NCI-H2227 (cell line): ENCODE results near the gene PTPRN.
A peak's percentile ranks its signal among the peaks of the same experiment; 100 is the strongest.

Source experiments
- DNase-seq: peaks from one replicate; lab custom pipeline; 2025; ENCODE audit not compliant: unreplicated experiment; lab: John Stamatoyannopoulos, UW

PTPRN gene

DNA sequence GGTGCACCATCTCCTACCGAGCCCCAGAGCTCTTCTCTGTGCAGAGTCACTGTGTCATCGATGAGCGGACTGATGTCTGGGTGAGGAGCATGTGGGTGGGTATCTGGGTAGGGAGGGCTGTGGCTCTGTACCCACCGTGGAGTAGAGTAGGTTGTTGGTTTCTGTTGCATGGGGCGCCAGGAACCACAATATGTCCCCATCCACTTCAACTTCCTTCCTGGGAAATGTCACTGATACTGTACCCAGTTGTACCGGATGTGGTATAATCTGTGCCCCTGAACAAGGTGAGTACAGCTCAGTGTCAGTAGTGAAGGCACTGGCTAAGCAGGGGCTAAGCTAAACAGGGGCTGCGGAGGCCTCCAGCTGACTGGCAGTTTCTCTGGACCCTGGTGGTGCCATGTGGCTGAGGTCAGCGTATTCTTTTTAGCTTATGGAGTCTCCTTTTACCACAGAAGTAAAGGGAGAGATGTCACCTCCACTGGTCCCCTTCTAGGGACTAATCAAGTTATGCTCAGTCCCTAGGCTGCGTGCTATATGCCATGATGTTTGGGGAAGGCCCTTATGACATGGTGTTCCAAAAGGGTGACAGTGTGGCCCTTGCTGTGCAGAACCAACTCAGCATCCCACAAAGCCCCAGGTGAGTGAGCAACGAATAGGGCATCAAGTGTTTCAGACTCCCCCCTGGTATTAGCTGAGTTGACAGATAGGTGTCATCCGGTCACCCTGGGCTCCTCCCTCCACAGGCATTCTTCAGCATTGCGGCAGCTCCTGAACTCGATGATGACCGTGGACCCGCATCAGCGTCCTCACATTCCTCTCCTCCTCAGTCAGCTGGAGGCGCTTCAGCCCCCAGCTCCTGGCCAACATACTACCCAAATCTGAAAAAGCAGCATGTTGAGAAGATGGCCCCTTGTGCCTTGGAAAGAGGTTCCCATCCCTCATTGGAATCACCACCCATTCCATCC, 61.2 kb downstream of the PTPRN start:
- no peak for DNase-seq

GRCh38 chr2:219246559-219246958, 62.6 kb downstream of the PTPRN start:
- DNase-seq = no peak

GRCh38 chr2:219245899-219246230, 63.3 kb downstream of the PTPRN start:
- DNase-seq = no peak

GRCh38 chr2:219245148-219245898, 63.9 kb downstream of the PTPRN start, which contains the start of the genes GLB1L and STK16:
Gene GLB1L (minus strand): TSS chr2:219245444. CDS start chr2:219243573, 1,871 bp downstream.
Gene STK16 (plus strand): TSS chr2:219245479. CDS start chr2:219246000, 521 bp downstream.
- peak; percentile 97 for DNase-seq

DNA sequence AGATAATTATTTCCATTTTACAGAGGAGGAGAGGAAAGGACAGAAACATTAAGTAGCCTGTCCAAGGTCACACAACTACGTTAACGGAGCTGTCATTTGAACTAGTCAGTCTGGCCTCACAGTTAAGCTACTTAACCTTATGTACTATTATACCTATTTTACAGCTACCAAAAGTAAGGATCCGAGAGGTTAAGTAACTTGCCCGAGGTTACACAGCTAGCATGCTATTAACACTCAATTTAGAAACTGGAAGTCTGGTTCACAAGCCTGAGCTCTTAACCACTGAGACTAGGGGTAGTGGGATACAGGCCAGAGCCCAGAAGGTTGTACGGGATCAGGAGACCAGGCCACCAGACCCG, 64.4 kb downstream of the PTPRN start:
- DNase-seq = no peak

GRCh38 chr2:219243291-219243761, 65.9 kb downstream of the PTPRN start:
- no peak for DNase-seq
